ENCODE measurements around the gene SMARCD1. TPM values are rescaled to one million over a fixed set of nuclear protein-coding genes. Genes with fewer than 3 reads are reported as not detected.

SMARCD1 gene
- total and polyA plus RNA-seq, 9 of the 15 experiments (the other 6 are each of a cell fraction or from before 2014, with no cell fraction given) = 0.86 to 91.7 (median 48.0) TPM

DNA sequence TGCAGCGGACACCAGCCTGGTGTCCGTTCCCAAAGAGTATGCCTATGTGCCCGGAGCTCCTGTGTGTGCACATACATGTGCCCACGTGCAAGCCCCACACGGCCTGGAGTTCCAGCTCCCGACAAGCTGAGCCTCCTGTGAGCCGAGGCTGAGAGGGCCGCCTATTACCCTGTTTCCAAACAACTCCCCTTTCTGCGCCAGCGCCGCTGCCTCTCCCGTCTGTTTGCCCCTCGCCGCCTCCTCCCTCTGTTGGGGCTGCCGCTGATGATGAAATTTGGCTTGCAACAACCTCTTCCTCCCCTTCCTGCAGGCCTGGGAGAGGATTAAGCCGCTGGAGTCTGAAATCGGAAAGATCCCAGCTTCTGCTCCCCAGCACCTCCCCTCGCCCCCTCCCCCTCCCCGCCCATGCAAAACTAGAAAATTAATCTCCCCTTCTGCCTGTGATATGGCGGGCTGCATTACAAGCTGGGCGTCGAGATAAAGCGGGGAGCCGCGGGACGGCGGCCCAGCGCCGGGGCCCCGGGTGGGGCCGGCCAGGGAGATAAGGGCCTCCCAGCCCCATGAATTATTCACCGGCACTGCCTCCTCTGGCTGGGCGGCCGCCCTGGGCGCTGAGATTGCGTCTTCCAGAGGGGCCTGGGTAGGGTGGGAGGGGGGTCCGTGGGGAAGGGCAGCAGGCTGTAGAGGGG is 34.6 kb upstream of the SMARCD1 start (continued):
- no peak for TF ChIP-seq ZNF347 (CRISPR knock-in tag; IDR thresholded peaks at IDR 0.05; ENCODE audit: low read depth)
- TF ChIP-seq HDAC2 (IDR thresholded peaks at IDR 0.05) = 0 out of 2 replicates have a peak, but pooled peaks have one; percentile 29
- TF ChIP-seq, protein P1, sequence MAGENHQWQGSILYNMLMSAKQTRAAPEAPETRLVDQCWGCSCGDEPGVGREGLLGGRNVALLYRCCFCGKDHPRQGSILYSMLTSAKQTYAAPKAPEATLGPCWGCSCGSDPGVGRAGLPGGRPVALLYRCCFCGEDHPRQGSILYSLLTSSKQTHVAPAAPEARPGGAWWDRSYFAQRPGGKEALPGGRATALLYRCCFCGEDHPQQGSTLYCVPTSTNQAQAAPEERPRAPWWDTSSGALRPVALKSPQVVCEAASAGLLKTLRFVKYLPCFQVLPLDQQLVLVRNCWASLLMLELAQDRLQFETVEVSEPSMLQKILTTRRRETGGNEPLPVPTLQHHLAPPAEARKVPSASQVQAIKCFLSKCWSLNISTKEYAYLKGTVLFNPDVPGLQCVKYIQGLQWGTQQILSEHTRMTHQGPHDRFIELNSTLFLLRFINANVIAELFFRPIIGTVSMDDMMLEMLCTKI (IDR thresholded peaks at IDR 0.05; ENCODE audit: partially characterized antibody) = no peak
- no peak for TF ChIP-seq SRSF7 (optimal IDR thresholded peaks at IDR 0.05; ENCODE audit: low read depth, low read length)
- peak; percentile 38; the same call in 1 of the 2 replicates for TF ChIP-seq MYC (IDR thresholded peaks at IDR 0.05; ENCODE audit: low read depth, low read length)
- TF ChIP-seq MYC (CRISPR knock-in tag; IDR thresholded peaks at IDR 0.05; ENCODE audit: borderline replicate concordance, low read depth) = no peak
- TF ChIP-seq, protein P2, sequence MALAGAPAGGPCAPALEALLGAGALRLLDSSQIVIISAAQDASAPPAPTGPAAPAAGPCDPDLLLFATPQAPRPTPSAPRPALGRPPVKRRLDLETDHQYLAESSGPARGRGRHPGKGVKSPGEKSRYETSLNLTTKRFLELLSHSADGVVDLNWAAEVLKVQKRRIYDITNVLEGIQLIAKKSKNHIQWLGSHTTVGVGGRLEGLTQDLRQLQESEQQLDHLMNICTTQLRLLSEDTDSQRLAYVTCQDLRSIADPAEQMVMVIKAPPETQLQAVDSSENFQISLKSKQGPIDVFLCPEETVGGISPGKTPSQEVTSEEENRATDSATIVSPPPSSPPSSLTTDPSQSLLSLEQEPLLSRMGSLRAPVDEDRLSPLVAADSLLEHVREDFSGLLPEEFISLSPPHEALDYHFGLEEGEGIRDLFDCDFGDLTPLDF (CRISPR knock-in tag; IDR thresholded peaks at IDR 0.05) = 0 out of 2 replicates have a peak, but pooled peaks have one; percentile 24
- peak; percentile 80 for TF ChIP-seq EGR1 (conservative IDR thresholded peaks at IDR 0.05)
- no peak for TF ChIP-seq PCBP2 (IDR thresholded peaks at IDR 0.05; ENCODE audit: low read depth, low read length, poor library complexity, severe bottlenecking)
- TF ChIP-seq PYGO2 (tag; IDR thresholded peaks at IDR 0.05) = no peak
- TF ChIP-seq ZNF263 (CRISPR knock-in tag; IDR thresholded peaks at IDR 0.05; ENCODE audit: borderline replicate concordance) = peak; percentile 46; the same call in 1 of the 2 replicates
- TF ChIP-seq, protein P3, sequence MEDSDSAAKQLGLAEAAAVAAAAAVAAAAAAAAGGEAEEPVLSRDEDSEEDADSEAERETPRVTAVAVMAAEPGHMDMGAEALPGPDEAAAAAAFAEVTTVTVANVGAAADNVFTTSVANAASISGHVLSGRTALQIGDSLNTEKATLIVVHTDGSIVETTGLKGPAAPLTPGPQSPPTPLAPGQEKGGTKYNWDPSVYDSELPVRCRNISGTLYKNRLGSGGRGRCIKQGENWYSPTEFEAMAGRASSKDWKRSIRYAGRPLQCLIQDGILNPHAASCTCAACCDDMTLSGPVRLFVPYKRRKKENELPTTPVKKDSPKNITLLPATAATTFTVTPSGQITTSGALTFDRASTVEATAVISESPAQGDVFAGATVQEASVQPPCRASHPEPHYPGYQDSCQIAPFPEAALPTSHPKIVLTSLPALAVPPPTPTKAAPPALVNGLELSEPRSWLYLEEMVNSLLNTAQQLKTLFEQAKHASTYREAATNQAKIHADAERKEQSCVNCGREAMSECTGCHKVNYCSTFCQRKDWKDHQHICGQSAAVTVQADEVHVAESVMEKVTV (CRISPR knock-in tag; IDR thresholded peaks at IDR 0.05) = no peak
- TF ChIP-seq, protein P4, sequence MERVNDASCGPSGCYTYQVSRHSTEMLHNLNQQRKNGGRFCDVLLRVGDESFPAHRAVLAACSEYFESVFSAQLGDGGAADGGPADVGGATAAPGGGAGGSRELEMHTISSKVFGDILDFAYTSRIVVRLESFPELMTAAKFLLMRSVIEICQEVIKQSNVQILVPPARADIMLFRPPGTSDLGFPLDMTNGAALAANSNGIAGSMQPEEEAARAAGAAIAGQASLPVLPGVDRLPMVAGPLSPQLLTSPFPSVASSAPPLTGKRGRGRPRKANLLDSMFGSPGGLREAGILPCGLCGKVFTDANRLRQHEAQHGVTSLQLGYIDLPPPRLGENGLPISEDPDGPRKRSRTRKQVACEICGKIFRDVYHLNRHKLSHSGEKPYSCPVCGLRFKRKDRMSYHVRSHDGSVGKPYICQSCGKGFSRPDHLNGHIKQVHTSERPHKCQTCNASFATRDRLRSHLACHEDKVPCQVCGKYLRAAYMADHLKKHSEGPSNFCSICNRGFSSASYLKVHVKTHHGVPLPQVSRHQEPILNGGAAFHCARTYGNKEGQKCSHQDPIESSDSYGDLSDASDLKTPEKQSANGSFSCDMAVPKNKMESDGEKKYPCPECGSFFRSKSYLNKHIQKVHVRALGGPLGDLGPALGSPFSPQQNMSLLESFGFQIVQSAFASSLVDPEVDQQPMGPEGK (CRISPR knock-in tag; IDR thresholded peaks at IDR 0.05; ENCODE audit: borderline replicate concordance) = no peak
- TF ChIP-seq, protein P5, sequence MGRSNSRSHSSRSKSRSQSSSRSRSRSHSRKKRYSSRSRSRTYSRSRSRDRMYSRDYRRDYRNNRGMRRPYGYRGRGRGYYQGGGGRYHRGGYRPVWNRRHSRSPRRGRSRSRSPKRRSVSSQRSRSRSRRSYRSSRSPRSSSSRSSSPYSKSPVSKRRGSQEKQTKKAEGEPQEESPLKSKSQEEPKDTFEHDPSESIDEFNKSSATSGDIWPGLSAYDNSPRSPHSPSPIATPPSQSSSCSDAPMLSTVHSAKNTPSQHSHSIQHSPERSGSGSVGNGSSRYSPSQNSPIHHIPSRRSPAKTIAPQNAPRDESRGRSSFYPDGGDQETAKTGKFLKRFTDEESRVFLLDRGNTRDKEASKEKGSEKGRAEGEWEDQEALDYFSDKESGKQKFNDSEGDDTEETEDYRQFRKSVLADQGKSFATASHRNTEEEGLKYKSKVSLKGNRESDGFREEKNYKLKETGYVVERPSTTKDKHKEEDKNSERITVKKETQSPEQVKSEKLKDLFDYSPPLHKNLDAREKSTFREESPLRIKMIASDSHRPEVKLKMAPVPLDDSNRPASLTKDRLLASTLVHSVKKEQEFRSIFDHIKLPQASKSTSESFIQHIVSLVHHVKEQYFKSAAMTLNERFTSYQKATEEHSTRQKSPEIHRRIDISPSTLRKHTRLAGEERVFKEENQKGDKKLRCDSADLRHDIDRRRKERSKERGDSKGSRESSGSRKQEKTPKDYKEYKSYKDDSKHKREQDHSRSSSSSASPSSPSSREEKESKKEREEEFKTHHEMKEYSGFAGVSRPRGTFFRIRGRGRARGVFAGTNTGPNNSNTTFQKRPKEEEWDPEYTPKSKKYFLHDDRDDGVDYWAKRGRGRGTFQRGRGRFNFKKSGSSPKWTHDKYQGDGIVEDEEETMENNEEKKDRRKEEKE (IDR thresholded peaks at IDR 0.05; ENCODE audit: borderline replicate concordance in 1 of 2, control insufficient read depth in 1 of 2, low read depth in 2 of 2, low read length in 1 of 2) = 0 out of 4 replicates have a peak, but pooled peaks of 1 of the 2 experiments have one; percentile 36
- TF ChIP-seq HDAC1 (IDR thresholded peaks at IDR 0.05) = peak in 1 of 2 experiments; percentile 86; a peak in 2 of 4 replicates
- TF ChIP-seq ZNF124 (CRISPR knock-in tag; IDR thresholded peaks at IDR 0.05) = no peak
- TF ChIP-seq TBL1XR1 (IDR thresholded peaks at IDR 0.05; ENCODE audit: low read length in 2 of 2) = peak; percentile 92 to 95

Measured in K562 (cell line).